GM19193 (cell line): Measurements from ENCODE around the gene FAM168A.

ENCODE experiments used
- POLR2A ChIP-seq: IDR thresholded peaks from 4 replicates; pipeline ENCODE4 v1.6.1; 2011; ENCODE audit not compliant: insufficient read depth, insufficient read length; ENCODE audit errors: extremely low read depth

The FAM168A gene

GRCh38 chr11:73622926-73623593, 25.1 kb upstream of the FAM168A start:
- TF ChIP-seq POLR2A, result no peak

- no peak for TF ChIP-seq POLR2A
These were observed 16.7 kb upstream of the FAM168A start for GRCh38 chr11:73614591-73614990.

- TF ChIP-seq POLR2A, result no peak
These were observed 14.8 kb upstream of the FAM168A start for GRCh38 chr11:73612601-73613140.

- no peak for TF ChIP-seq POLR2A
These were observed 937 bp upstream of the FAM168A start for GRCh38 chr11:73598719-73599379.

- TF ChIP-seq POLR2A, result no peak
These were observed 466 bp downstream of the FAM168A start for GRCh38 chr11:73597336-73597955.

- TF ChIP-seq POLR2A, result no peak
These were observed 1.4 kb downstream of the FAM168A start for GRCh38 chr11:73596547-73596946.

GRCh38 chr11:73592640-73593039, 5.3 kb downstream of the FAM168A start:
- no peak for TF ChIP-seq POLR2A

- TF ChIP-seq POLR2A, result no peak
These were observed 6.2 kb downstream of the FAM168A start for GRCh38 chr11:73591743-73592142.

GRCh38 chr11:73590991-73591390, 6.9 kb downstream of the FAM168A start:
- TF ChIP-seq POLR2A, result no peak

GRCh38 chr11:73586791-73587190, 11.1 kb downstream of the FAM168A start:
- TF ChIP-seq POLR2A, result no peak

GRCh38 chr11:73585834-73586575, 11.9 kb downstream of the FAM168A start:
- no peak for TF ChIP-seq POLR2A

- no peak for TF ChIP-seq POLR2A
These were observed 13.1 kb downstream of the FAM168A start for GRCh38 chr11:73584831-73585230.

- TF ChIP-seq POLR2A, result no peak
These were observed 15.3 kb downstream of the FAM168A start for GRCh38 chr11:73582653-73583052.

- TF ChIP-seq POLR2A, result no peak
These were observed 18.1 kb downstream of the FAM168A start for GRCh38 chr11:73579641-73580434.
